Measurements from ENCODE around the gene DTX4.

DNA sequence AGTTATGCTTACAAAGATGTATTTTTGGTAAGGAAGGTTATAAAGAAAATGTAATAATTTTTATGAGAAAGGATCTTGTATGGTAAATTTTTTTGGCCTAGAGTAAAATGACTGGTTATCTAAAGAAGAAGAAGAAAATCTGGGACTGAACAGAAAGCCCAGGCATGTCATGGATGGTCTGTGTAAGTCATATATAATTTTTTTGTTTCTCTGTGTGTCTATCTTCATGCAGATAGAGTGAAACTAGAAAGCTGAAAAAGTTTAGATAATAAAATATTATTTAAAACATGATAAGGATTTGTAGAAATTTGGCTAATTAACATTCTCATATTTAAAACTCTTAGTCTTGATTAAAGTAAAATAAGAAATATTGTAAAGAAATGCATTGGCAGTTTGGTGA is 68.4 kb downstream of the DTX4 start:
- TF ChIP-seq HDGF (IDR thresholded peaks at IDR 0.05; ENCODE audit: borderline replicate concordance) = no peak
- no peak for TF ChIP-seq FOXA1 (IDR thresholded peaks at IDR 0.05)
- no peak for TF ChIP-seq ARNT (IDR thresholded peaks at IDR 0.05)
- TF ChIP-seq SP1 (IDR thresholded peaks at IDR 0.05) = no peak
- no peak for TF ChIP-seq FOXM1 (IDR thresholded peaks at IDR 0.05; ENCODE audit: borderline replicate concordance)
- TF ChIP-seq L3MBTL2 (conservative IDR thresholded peaks at IDR 0.05) = no peak
- no peak for TF ChIP-seq TARDBP (IDR thresholded peaks at IDR 0.05)
- no peak for TF ChIP-seq BHLHE40 (IDR thresholded peaks at IDR 0.05; ENCODE audit: borderline replicate concordance)
- no peak for TF ChIP-seq SUZ12 (IDR thresholded peaks at IDR 0.05)
- no peak for TF ChIP-seq ZNF384 (IDR thresholded peaks at IDR 0.05)
